ENCODE results near the gene SPR.

- TF ChIP-seq CTCF (IDR thresholded peaks at IDR 0.05): no peak
- no peak for TF ChIP-seq EP300 (IDR thresholded peaks at IDR 0.05; ENCODE audit: low read depth)
- TF ChIP-seq POLR2A (IDR thresholded peaks at IDR 0.05): no peak
Measured at GRCh38 chr2:72846171-72847095, 40.8 kb upstream of the SPR start.
